ENCODE data around the gene ALKBH6. TPM values are rescaled to one million over a fixed set of nuclear protein-coding genes. Genes with fewer than 3 reads are reported as not detected.

Gene ALKBH6
- polyA plus RNA-seq (27.8 to 37.1 TPM (median 36.7 TPM) in 3 replicates), polyA minus RNA-seq (10.6 to 13.3 TPM (median 12.9 TPM) in 3 replicates)
- 3.5 TPM for polyA plus RNA-seq (2011; ENCODE audit: low read depth)
- polyA plus RNA-seq (2011; cell fraction: cytosol; rRNA removed), result 15.8 and 26.9 TPM in 2 replicates
- polyA plus RNA-seq (2011; cell fraction: nucleus; rRNA removed), result 87.0 and 90.7 TPM in 2 replicates
- polyA plus RNA-seq (2012; ENCODE audit: low replicate concordance), result 22.5 and 25.9 TPM in 2 replicates
- polyA minus RNA-seq (2011; cell fraction: cytosol; rRNA and poly(A)+ RNA removed), result 20.7 TPM
- 8.5 and 15.7 TPM in 2 replicates for polyA minus RNA-seq (2011; cell fraction: nucleus; rRNA and poly(A)+ RNA removed)

DNA sequence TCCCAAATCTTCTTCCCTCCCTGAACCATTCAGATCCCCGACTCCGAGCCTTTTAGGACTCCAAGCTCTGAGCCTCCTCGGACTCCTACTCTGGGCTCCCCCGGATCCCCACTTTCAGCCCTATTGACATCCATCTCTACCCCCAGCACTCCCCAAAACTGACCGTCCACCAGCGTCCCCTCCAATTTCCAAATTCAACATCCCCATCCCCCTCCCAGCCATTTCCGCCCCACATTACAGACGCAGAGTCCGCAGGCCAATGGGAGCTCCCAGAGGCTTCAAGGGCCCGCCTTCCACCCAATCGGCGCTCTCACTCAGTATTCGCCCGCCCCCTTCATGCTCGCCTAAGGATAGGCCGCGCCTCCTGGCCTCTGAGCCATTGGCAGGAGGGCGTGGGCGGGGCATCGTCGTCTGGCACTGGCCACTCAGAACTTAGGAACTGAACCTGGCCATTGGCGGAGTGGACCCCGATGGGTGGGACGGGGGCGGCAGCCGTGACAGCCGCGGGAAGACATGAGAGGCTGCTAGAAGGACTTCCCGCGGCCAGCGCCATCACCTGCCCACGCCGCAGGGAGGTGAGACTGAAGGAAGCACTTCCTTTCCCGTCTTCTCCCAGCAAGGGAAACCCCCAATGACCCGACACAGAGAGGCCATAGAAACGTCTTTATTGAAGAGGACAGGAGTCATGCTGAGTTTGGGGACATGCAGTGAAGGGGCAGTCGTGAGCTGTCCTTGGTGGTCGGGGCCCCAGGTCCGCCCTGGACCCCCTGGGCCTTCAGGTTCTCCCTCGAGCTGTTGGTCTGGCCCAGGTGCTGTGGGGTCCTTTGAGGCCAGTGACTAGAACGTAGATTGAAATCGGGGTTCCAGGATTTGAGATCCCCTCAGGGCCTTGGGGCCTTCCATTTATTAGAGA, at the start of gene ALKBH6:
ALKBH6 (minus strand) TSS at position 202 of the 913 bp plus-strand sequence. CDS start 816 bp downstream, outside the sequence.
- dilution Hi-C loops (cut with MboI; ENCODE audit: extremely low pct_ligation_motif_present, low sequenced_read_pairs), result no loop called here
- peak within 1 kb of the TSS; percentile 81 for H3K9ac ChIP-seq (ENCODE audit: control insufficient read depth, extremely low read depth, insufficient read depth, low read length)
- no peak for TF ChIP-seq EZH2 (IDR thresholded peaks at IDR 0.05; ENCODE audit: low read length)
- TF ChIP-seq, protein P1, sequence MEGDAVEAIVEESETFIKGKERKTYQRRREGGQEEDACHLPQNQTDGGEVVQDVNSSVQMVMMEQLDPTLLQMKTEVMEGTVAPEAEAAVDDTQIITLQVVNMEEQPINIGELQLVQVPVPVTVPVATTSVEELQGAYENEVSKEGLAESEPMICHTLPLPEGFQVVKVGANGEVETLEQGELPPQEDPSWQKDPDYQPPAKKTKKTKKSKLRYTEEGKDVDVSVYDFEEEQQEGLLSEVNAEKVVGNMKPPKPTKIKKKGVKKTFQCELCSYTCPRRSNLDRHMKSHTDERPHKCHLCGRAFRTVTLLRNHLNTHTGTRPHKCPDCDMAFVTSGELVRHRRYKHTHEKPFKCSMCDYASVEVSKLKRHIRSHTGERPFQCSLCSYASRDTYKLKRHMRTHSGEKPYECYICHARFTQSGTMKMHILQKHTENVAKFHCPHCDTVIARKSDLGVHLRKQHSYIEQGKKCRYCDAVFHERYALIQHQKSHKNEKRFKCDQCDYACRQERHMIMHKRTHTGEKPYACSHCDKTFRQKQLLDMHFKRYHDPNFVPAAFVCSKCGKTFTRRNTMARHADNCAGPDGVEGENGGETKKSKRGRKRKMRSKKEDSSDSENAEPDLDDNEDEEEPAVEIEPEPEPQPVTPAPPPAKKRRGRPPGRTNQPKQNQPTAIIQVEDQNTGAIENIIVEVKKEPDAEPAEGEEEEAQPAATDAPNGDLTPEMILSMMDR (optimal IDR thresholded peaks at IDR 0.05 in 1 of 3, IDR thresholded peaks at IDR 0.05 in 1 of 3, conservative IDR thresholded peaks at IDR 0.05 in 1 of 3; ENCODE audit: extremely low read depth in 1 of 3, insufficient read depth in 2 of 3, low read length in 3 of 3), result no peak
- H3K9me1 ChIP-seq (ENCODE audit: control insufficient read depth, extremely low read depth, insufficient read depth, low read length), result no peaks in the 10 kb centered on the region
- H3K36me3 ChIP-seq (ENCODE audit: control insufficient read depth in 2 of 2, extremely low read depth in 1 of 2, insufficient read depth in 2 of 2, low read length in 2 of 2), result no peaks in the 10 kb centered on the region
- FAIRE-seq, result peak; percentile 91
- peak within 1 kb of the TSS; percentile 95 for H2AFZ ChIP-seq (ENCODE audit: control insufficient read depth, low read length)
- H3K79me2 ChIP-seq (ENCODE audit: control insufficient read depth, insufficient read depth, low read length), result peaks cover 10% of the 10 kb centered on the region
- DNase-seq (ENCODE audit: low read depth, low spot score), result peak; percentile 88
- peak within 1 kb of the TSS; percentile 67 to 90 (median 86) for H3K4me3 ChIP-seq (ENCODE audit: control insufficient read depth in 2 of 3, extremely low read depth in 1 of 3, insufficient read depth in 2 of 3, low read depth in 1 of 3, low read length in 3 of 3)
- H3K27ac ChIP-seq (ENCODE audit: control insufficient read depth, insufficient read depth, low read length), result peak within 1 kb of the TSS; percentile 79
- no peaks in the 10 kb centered on the region for H3K27me3 ChIP-seq (ENCODE audit: control insufficient read depth, extremely low read depth, insufficient read depth, low read length)
- H3K9me3 ChIP-seq (ENCODE audit: control insufficient read depth, low read depth, low read length), result no peaks in the 10 kb centered on the region
- H4K20me1 ChIP-seq (ENCODE audit: control insufficient read depth, extremely low read depth, insufficient read depth, low read length), result no peaks in the 10 kb centered on the region
- H3K4me2 ChIP-seq (ENCODE audit: control insufficient read depth, extremely low read depth, insufficient read depth, low read depth, low read length), result peak within 1 kb of the TSS; percentile 89
- H3K4me1 ChIP-seq (ENCODE audit: control insufficient read depth, extremely low read depth, insufficient read depth, low read length), result peaks cover 11% of the 10 kb centered on the region

GRCh38 chr19:36061367-36061766, 47.4 kb upstream of the ALKBH6 start:
- FAIRE-seq, result no peak

More at GRCh38 chr19:36061367-36061766, 47.4 kb upstream of the ALKBH6 start:
- Histone ChIP-seq H3K4me2 (ENCODE audit: control insufficient read depth, extremely low read depth, insufficient read depth, low read depth, low read length) (no peak overlapping the region), H3K36me3 (ENCODE audit: control insufficient read depth in 2 of 2, extremely low read depth in 1 of 2, insufficient read depth in 2 of 2, low read length in 2 of 2) (peaks cover 2 to 17% of the 10 kb centered on the region in 2 experiments), H2AFZ (ENCODE audit: control insufficient read depth, low read length) (no peak overlapping the region), H3K9me1 (ENCODE audit: control insufficient read depth, extremely low read depth, insufficient read depth, low read length) (no peaks in the 10 kb centered on the region), H4K20me1 (ENCODE audit: control insufficient read depth, extremely low read depth, insufficient read depth, low read length) (peaks cover 4% of the 10 kb centered on the region), H3K27me3 (ENCODE audit: control insufficient read depth, extremely low read depth, insufficient read depth, low read length) (no peaks in the 10 kb centered on the region), H3K9me3 (ENCODE audit: control insufficient read depth, low read depth, low read length) (no peaks in the 10 kb centered on the region), H3K27ac (ENCODE audit: control insufficient read depth, insufficient read depth, low read length) (no peak overlapping the region), H3K9ac (ENCODE audit: control insufficient read depth, extremely low read depth, insufficient read depth, low read length) (no peak overlapping the region), H3K79me2 (ENCODE audit: control insufficient read depth, insufficient read depth, low read length) (peaks cover 4% of the 10 kb centered on the region), H3K4me1 (ENCODE audit: control insufficient read depth, extremely low read depth, insufficient read depth, low read length) (peaks cover 3% of the 10 kb centered on the region), H3K4me3 (ENCODE audit: control insufficient read depth in 2 of 3, extremely low read depth in 1 of 3, insufficient read depth in 2 of 3, low read depth in 1 of 3, low read length in 3 of 3) (no peak overlapping the region)
- DNase-seq (ENCODE audit: low read depth, low spot score), result no peak
- dilution Hi-C loops (cut with MboI; ENCODE audit: extremely low pct_ligation_motif_present, low sequenced_read_pairs), result no loop called here
- TF ChIP-seq, protein P1 (optimal IDR thresholded peaks at IDR 0.05 in 1 of 3, IDR thresholded peaks at IDR 0.05 in 1 of 3, conservative IDR thresholded peaks at IDR 0.05 in 1 of 3; ENCODE audit: extremely low read depth in 1 of 3, insufficient read depth in 2 of 3, low read length in 3 of 3), result no peak
- TF ChIP-seq EZH2 (IDR thresholded peaks at IDR 0.05; ENCODE audit: low read length), result no peak
